Iris pigment epithelial cell (primary cell): ENCODE results near the gene COL26A1.
"Not testable (repeated sequence)": the region's sequence is repeated elsewhere in the genome, so short reads cannot be mapped to it uniquely, and the experiment has no call there.

Experiments used
- DNase-seq: peaks from one replicate; pipeline ENCODE4 v3.0.0-alpha.2; 2011; ENCODE audit warnings: low read depth

COL26A1 gene

GRCh38 chr7:101402835-101403234 is 40.2 kb downstream of the COL26A1 start:
- no peak for DNase-seq

GRCh38 chr7:101405474-101406067 is 42.9 kb downstream of the COL26A1 start:
- DNase-seq, result no peak

- DNase-seq, result no peak
Observed at GRCh38 chr7:101410743-101411507, 48.2 kb downstream of the COL26A1 start.

GRCh38 chr7:101411508-101411874 is 48.8 kb downstream of the COL26A1 start:
- no peak for DNase-seq

- DNase-seq, result no peak
Observed at GRCh38 chr7:101412976-101413375, 50.3 kb downstream of the COL26A1 start.

- DNase-seq, result no peak
Observed at GRCh38 chr7:101418694-101419093, 56.0 kb downstream of the COL26A1 start.

GRCh38 chr7:101419831-101420230 is 57.2 kb downstream of the COL26A1 start:
- no peak for DNase-seq

GRCh38 chr7:101420436-101420835 is 57.8 kb downstream of the COL26A1 start:
- DNase-seq, result no peak

GRCh38 chr7:101422356-101423195 is 59.9 kb downstream of the COL26A1 start:
- no peak for DNase-seq

GRCh38 chr7:101426303-101427011 is 63.8 kb downstream of the COL26A1 start:
- no peak for DNase-seq

GRCh38 chr7:101428093-101428866 is 65.6 kb downstream of the COL26A1 start:
- no peak for DNase-seq

- no peak for DNase-seq
Observed at GRCh38 chr7:101432316-101432715, 69.6 kb downstream of the COL26A1 start.

- no peak for DNase-seq
Observed at GRCh38 chr7:101433688-101434087, 71.0 kb downstream of the COL26A1 start.

- DNase-seq, result not testable (repeated sequence)
Observed at GRCh38 chr7:101434155-101434554, 71.5 kb downstream of the COL26A1 start.

GRCh38 chr7:101435461-101436220 is 73.0 kb downstream of the COL26A1 start:
- DNase-seq, result no peak

- DNase-seq, result no peak
Observed at GRCh38 chr7:101436221-101436735, 73.6 kb downstream of the COL26A1 start.

GRCh38 chr7:101436857-101437576 is 74.3 kb downstream of the COL26A1 start:
- no peak for DNase-seq

- DNase-seq, result no peak
Observed at GRCh38 chr7:101441890-101442289, 79.2 kb downstream of the COL26A1 start.

GRCh38 chr7:101442426-101443070 is 79.9 kb downstream of the COL26A1 start:
- DNase-seq, result no peak
